ENCODE data around the gene SLC16A11.
"Not testable (repeated sequence)": the region's sequence is repeated elsewhere in the genome, so short reads cannot be mapped to it uniquely, and the experiment has no call there.

The SLC16A11 gene

DNA sequence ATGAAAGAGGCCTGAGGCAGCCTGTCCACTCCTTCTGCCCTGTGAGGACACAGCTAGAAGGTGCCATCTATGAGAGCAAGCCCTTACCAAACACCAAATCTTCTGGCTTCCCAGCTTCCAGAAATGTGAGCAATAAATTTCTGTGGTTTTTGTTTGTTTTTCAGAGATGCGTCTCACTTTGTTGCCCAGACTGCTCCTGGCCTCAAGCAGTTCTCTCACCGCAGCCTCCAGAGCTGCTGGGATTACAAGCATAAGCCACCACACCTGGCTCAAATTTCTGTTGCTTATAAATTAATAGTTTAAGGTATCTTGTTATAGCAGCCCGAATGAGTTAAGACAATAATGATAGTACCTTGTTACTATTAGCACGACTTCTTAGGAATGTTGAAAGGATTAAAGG is 12.5 kb upstream of the SLC16A11 start:
- DNase-seq: no peak

GRCh38 chr17:7050583-7050982 is 6.7 kb upstream of the SLC16A11 start:
- DNase-seq: not testable (repeated sequence)

GRCh38 chr17:7048968-7049367 is 5.1 kb upstream of the SLC16A11 start:
- DNase-seq: no peak

GRCh38 chr17:7047566-7047965 is 3.7 kb upstream of the SLC16A11 start:
- DNase-seq: no peak

GRCh38 chr17:7046725-7047397 is 3.0 kb upstream of the SLC16A11 start:
- DNase-seq: peak; percentile 86

- DNase-seq: peak; percentile 33
Measured at GRCh38 chr17:7046127-7046724, 2.3 kb upstream of the SLC16A11 start.

- DNase-seq: peak; percentile 74
Measured at GRCh38 chr17:7045492-7046126, 1.7 kb upstream of the SLC16A11 start.

DNA sequence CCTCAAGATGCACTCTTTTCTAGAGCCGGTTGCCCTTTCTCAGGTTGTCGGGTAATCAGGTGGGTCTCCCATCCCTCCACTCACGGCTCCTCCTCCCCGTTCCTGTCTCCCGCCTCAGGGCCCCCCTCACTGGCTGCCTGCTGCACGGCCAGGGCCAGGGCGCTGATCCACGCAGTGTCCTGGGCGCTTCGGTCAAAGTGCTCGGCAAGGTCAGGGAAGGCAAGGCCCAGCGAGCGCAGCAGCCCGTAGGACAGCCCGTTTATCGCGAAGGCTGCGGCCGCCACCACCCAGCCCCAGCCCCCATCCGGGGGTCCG is 753 bp downstream of the SLC16A11 start:
- no peak for DNase-seq

DNA sequence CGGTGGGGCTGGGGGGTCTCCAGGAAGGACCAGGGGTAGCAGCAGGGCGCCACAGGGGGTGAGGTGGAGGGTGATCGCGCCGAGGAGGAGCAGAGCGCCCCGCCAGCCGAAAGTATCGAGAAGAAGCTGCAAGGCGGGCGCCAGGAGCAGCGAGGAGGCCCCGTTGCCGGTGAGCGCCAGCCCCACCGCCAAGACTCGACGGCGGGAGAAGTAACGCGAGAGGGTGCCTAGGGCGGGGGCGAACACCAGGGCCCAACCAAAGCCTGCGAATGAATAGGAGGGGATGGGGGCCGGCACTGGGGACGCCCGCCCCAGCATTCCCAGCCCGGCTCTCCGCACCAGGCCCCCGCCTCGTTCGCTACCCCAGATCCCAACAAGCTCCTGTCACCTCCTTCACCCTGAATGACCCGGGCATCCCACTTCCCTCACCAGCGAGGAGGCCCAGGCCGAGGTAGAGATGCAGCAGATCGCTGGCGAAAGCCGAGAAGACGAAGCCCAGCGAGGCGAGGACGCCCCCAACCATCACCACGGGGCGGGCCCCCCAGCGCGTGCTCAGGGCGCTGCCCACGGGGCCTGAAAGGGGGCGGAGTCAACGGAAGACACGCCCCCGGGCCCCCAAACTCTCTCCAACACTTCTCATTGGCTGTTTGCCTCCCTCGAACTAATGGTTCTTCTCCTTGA is 1.3 kb downstream of the SLC16A11 start:
- DNase-seq: peak; percentile 36

DNA sequence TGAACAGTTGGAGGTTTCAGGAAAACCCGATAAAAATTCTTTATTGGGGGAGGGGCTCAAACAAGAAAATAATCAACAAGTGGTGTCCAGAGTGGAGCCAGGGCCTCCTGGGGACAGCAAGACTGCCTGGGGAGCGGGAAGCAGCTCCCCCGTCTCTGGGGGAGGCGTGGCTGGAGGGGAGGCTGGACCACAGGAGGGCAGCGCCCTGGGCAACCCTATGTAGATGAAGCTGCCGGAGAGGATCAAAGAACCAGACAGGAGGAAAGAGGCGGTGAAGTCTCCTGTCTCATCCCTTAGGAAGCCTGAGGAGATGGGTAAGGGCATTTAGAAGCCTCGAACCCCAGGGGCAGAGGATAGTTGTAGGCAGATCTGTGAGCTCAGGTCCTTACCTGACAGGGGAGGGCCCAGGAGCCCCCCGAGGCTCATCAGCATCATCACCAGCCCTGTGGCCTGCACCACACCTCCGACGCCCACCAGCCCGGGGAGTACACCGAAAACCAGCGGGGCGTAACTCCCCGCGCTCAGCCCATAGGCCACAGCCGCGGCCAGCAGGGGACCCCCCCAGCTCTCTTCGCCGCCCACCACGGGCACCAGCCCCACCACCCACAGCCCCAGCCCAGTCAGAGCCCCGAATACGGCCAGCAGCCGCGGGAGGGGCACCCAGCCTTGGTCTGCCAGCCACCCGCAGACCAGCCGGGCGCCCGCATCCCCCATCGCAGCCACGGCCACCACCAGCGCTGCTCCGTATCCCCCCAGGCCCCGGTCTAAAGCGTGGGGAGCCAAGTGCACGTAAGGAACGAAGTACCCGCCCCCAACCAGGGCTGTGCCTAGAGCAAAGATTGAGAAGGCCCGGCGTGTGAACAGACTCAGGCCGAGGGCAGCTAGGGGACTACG is 2.0 kb downstream of the SLC16A11 start:
- DNase-seq: no peak

DNA sequence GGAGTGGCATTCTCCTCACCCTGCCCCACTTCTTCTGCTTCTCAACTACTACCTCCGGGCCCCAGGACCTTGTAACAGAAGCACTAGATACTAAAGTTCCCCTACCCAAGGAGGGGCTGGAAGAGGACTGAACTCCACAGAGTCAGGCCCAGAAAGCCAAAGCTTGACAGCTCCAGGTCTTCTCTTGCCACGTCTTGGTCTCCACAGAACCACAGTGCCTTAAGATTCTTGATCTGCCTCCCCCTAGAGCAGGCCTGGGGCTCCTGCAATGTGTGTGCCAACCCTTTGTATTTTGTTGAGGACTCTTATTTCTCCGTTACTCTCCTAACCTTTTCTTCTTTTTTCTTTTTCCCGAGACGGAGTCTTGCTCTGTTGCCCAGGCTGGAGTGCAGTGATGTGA is 4.1 kb downstream of the SLC16A11 start:
- no peak for DNase-seq

DNA sequence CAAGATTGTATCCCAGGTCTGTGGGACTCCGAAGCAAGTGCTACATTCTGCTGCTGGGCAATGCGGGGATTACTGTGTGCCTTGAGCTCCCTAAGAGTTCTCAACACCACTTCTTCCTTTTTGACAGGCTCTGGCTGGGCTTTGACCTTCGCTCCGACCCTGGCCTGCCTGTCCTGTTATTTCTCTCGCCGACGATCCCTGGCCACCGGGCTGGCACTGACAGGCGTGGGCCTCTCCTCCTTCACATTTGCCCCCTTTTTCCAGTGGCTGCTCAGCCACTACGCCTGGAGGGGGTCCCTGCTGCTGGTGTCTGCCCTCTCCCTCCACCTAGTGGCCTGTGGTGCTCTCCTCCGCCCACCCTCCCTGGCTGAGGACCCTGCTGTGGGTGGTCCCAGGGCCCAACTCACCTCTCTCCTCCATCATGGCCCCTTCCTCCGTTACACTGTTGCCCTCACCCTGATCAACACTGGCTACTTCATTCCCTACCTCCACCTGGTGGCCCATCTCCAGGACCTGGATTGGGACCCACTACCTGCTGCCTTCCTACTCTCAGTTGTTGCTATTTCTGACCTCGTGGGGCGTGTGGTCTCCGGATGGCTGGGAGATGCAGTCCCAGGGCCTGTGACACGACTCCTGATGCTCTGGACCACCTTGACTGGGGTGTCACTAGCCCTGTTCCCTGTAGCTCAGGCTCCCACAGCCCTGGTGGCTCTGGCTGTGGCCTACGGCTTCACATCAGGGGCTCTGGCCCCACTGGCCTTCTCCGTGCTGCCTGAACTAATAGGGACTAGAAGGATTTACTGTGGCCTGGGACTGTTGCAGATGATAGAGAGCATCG is 5.6 kb downstream of the SLC16A11 start:
- DNase-seq: no peak

DNA sequence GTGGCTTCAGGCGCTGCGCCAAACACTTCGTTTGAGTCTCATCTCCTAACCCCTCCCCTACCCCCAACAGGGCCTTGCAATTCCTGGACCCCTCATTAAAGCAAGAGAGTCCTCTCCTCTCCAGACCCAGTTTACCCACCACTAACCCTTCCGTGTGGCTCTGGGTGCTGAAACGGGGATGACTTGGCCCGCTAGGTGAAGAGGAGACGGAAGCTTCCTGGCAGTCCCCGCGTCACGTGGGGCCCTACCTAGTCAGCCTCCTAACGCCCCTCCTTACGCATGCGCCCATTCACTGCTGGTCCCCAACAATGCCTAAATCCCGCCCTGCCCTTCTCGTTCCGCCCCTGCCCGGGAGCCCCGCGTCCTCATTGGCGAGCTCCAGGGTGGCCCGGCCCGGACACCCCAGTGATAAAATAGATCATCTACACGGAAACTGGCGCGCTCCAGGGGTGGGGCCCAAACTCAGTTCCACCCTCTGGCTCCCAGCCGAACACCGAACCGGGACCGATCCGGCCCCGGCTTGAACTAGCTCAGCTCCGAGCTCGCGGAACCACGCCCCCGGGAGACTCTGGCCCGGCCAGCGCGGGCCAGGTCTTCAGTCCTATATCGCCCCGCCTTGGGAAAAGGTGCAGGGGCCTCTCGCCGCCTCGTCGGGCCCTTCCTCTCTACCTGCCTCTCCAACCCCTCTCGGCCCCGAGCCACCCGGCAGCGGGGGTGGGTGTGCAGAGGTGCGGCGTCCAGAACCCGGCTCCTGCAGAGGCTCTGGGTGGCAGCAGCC is 8.1 kb downstream of the SLC16A11 start, which contains the start of gene SLC16A13:
TSS of gene SLC16A13 (plus strand) at position 425 of the 778 bp plus-strand sequence. CDS start 368 bp downstream, outside the sequence.
- peak; percentile 99 for DNase-seq

DNA sequence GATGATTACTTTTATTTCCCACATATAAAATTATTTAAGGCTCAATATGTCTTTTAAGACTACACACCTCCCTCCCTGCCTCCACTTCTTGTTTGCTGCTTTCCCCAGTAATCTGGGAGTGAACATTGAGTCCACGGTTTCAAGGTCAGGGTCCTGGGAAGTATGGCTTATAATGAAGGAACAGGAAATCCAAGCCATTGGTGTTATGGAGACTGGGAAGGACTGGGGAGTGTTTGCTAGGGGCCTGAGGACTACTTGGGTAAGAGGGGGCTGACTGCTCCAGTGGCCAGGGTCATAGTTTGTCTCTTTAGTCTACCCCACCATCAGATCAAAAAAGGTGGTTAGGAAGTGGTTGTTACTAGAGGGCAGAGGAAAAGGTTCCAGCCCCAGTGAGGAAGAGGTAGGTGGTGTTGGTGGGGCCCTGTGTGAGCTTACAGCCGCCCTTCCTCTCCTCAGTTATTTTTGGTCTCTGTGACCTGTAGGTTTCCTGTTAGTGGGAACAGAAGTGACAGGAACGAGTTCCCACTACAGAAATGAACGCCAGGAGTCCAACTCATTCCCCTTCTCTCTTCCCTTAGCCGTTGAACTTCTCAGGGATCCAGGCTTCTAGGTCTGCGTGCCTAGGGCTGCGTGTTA is 8.8 kb downstream of the SLC16A11 start:
- peak; percentile 59 for DNase-seq

GRCh38 chr17:7029659-7030058 is 14.2 kb downstream of the SLC16A11 start:
- peak; percentile 43 for DNase-seq

- no peak for DNase-seq
Measured at GRCh38 chr17:7029096-7029495, 14.8 kb downstream of the SLC16A11 start.

GRCh38 chr17:7027335-7027734 is 16.6 kb downstream of the SLC16A11 start:
- DNase-seq: no peak

- DNase-seq: no peak
Measured at GRCh38 chr17:7026471-7027115, 17.3 kb downstream of the SLC16A11 start.

- DNase-seq: no peak
Measured at GRCh38 chr17:7025245-7025644, 18.6 kb downstream of the SLC16A11 start.

DNA sequence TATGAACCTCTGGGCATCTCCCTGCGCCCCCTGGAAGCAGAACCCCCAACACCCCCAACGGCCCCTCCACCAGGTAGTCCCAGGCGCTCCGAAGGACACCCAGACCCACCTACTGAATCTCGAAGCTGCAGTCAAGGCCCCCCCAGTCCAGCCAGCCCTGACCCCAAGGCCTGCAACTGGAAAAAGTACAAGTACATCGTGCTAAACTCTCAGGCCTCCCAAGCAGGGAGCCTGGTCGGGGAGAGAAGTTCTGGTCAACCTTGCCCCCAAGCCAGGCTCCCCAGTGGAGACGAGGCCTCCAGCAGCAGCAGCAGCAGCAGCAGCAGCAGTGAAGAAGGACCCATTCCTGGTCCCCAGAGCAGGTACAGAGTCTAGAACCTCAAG is 19.5 kb downstream of the SLC16A11 start:
- no peak for DNase-seq

All from central memory CD4-positive, alpha-beta T cell (primary cell).